Adrenal gland (tissue), 12 donors: ENCODE measurements around the gene ADAM33. TPM values are rescaled to one million over a fixed set of nuclear protein-coding genes. Genes with fewer than 3 reads are reported as not detected.

Experiments
- DNase-seq, 7 donors: peaks; one replicate each; pipeline ENCODE4 v3.0.0-alpha.2; 2019 to 2020
- H3K27ac ChIP-seq, 5 donors: fragments of 200-600 bp; sonication (generic) in 4 of 5; 1 replicate in 3 of 5; 2 replicates in 2 of 5; pipeline versions ENCODE4 v1.5.1 to v1.8.0; 2016 to 2020; ENCODE audit warnings: mild to moderate bottlenecking in 1 of 5
- H3K27me3 ChIP-seq: fragments of 200-600 bp; 2 replicates; pipeline ENCODE4 v1.8.0; 2021
- H3K36me3 ChIP-seq, 2 donors: fragments of 200-600 bp; replicated peaks in 1 of 2; 1 replicate in 1 of 2; 2 replicates in 1 of 2; pipeline versions ENCODE4 v1.5.1 to v1.8.0; 2018 to 2022
- H3K4me1 ChIP-seq, 2 donors: fragments of 200-600 bp; replicated peaks in 1 of 2; 1 replicate in 1 of 2; 2 replicates in 1 of 2; pipeline versions ENCODE4 v1.5.1 to v1.8.0; 2018 to 2021
- H3K4me3 ChIP-seq, 4 donors: fragments of 200-600 bp; sonication (generic) in 3 of 4; one replicate each; pipeline ENCODE4 v1.5.1; 2016 to 2018
- H3K9me3 ChIP-seq, 3 donors: fragments of 200-600 bp; sonication (generic) in 1 of 3; replicated peaks in 1 of 3; 1 replicate in 2 of 3; 2 replicates in 1 of 3; pipeline versions ENCODE4 v1.5.1 to v1.8.0; 2016 to 2021
- CTCF ChIP-seq, 6 experiments: fragments of 450-650 bp in 4 of 6; fragments of 200-600 bp in 2 of 6; sonication (generic) in 1 of 6; IDR thresholded peaks; 1 replicate in 5 of 6; 2 replicates in 1 of 6; pipeline versions ENCODE4 v1.5.1 to v1.8.0; 2016 to 2021; ENCODE audit warnings: antibody characterized with exemption in 6 of 6, mild to moderate bottlenecking in 2 of 6, moderate library complexity in 1 of 6
- POLR2A ChIP-seq, 2 donors: fragments of 450-650 bp; IDR thresholded peaks; one replicate each; pipeline ENCODE4 v1.6.1; 2017; ENCODE audit warnings: antibody characterized with exemption in 2 of 2, mild to moderate bottlenecking in 2 of 2, moderate library complexity in 1 of 2
- WGBS, 4 donors: extraction: QIAGEN DNeasy Blood & Tissue Kit in 2 of 4; methylation state at CpG; one replicate each; pipeline versions ENCODE4 v1.1.5 to v1.1.7; 2013 to 2017; 5-methylcytosine and 5-hydroxymethylcytosine counted together
- intact Hi-C, 2 donors: fragments of 100-400 bp; cut with DNase I; formaldehyde crosslinking; loops; one replicate each; pipeline versions ENCODE4 v1.14.1 to v1.15.0; 2022 to 2023
- polyA plus RNA-seq, 3 donors: library from polyadenylated mRNA; stranded (reverse); fragments of 200-250 nt in 2 of 3; fragments of 350-450 nt in 1 of 3; fragmentation: Illumina TruSeq in 1 of 3; extraction: RNeasy Lipid Tissue Mini Kit (QIAGEN cat#74804) in 1 of 3; gene quantifications; one replicate each; pipeline ENCODE4 v1.2.3, GENCODE V29; 2013 to 2014
- total RNA-seq, 9 donors: library from RNA; depleted of rRNA in 4 of 9; stranded (reverse); fragments of >200 nt in 4 of 9; fragments of 120-200 nt in 1 of 9; fragmentation: NEBNext Ultra II Directional in 1 of 9; extraction: Animal tissue kit (Norgen Biotek cat#: 25700) in 1 of 9; gene quantifications; one replicate each; pipeline versions ENCODE4 v1.1.0 to v1.2.4, GENCODE V29; 2013 to 2023
- donor health status: healthy with polysubstance abuse.
- donor health status: Bipolar disorder and iron deficiency.
- donor health status: DM: yes; HTN: yes; CAD: no.
- donor health status: DM: no; HTN: no; CAD: no.
- donor health status: DM: no; HTN: no; CAD: no.
- donor health status: DM: yes; HTN: yes; CAD: no.

Gene ADAM33
- total and polyA plus RNA-seq, 12 donors = 0.42 to 65.0 (median 2.0) TPM

GRCh38 chr20:3686867-3687321 is 5.1 kb upstream of the ADAM33 start:
- no peak overlapping the region for H3K4me3 ChIP-seq
- no peaks in the 10 kb centered on the region for H3K9me3 ChIP-seq
- no peaks in the 10 kb centered on the region for H3K36me3 ChIP-seq
- H3K27me3 ChIP-seq = peaks cover 7% of the 10 kb centered on the region
- peaks cover 0 to under 1% of the 10 kb centered on the region in 2 donors for H3K4me1 ChIP-seq
- intact Hi-C loops = no loop called here
- 35 to 52% (median 39%) methylated on average over 9 of the region's 9 CpGs for WGBS, 4 donors
- H3K27ac ChIP-seq = peak overlapping the region in 2 of 5 donors; percentile 45 to 73
- TF ChIP-seq POLR2A (IDR thresholded peaks at IDR 0.05) = no peak
- no peak for TF ChIP-seq CTCF (IDR thresholded peaks at IDR 0.05)
- DNase-seq = peak; percentile 59 to 90 (median 80)

GRCh38 chr20:3686421-3686820 is 4.6 kb upstream of the ADAM33 start:
- intact Hi-C loops = no loop called here
- Histone ChIP-seq H3K4me1 (peaks cover 0 to 5% of the 10 kb centered on the region in 2 donors), H3K27ac (peak overlapping the region in 1 of 5 donors; percentile 73), H3K9me3 (no peaks in the 10 kb centered on the region), H3K27me3 (peaks cover 12% of the 10 kb centered on the region), H3K36me3 (no peaks in the 10 kb centered on the region), H3K4me3 (no peak overlapping the region)
- DNase-seq = no peak
- 65 to 76% (median 70%) methylated on average over 7 of the region's 7 CpGs for WGBS, 4 donors
- TF ChIP-seq POLR2A (IDR thresholded peaks at IDR 0.05) (no peak), CTCF (IDR thresholded peaks at IDR 0.05) (no peak)

- DNase-seq = no peak
- TF ChIP-seq CTCF (IDR thresholded peaks at IDR 0.05) = no peak
- no peak for TF ChIP-seq POLR2A (IDR thresholded peaks at IDR 0.05)
- H3K36me3 ChIP-seq = no peaks in the 10 kb centered on the region
- H3K27me3 ChIP-seq = peaks cover 22% of the 10 kb centered on the region
- intact Hi-C loops = no loop called here
- no peak overlapping the region for H3K27ac ChIP-seq
- H3K4me3 ChIP-seq = no peak overlapping the region
- H3K4me1 ChIP-seq = peaks cover 0 to 7% of the 10 kb centered on the region in 2 donors
- WGBS, 4 donors = 46 to 69% (median 62%) methylated on average over 5 to 7 of the region's 7 CpGs
- no peaks in the 10 kb centered on the region for H3K9me3 ChIP-seq
Observed at GRCh38 chr20:3685341-3685740, 3.5 kb upstream of the ADAM33 start.

- H3K36me3 ChIP-seq = no peaks in the 10 kb centered on the region
- peak overlapping the region in 1 of 5 donors; percentile 71 for H3K27ac ChIP-seq
- H3K9me3 ChIP-seq = no peaks in the 10 kb centered on the region
- H3K27me3 ChIP-seq = peaks cover 24% of the 10 kb centered on the region
- TF ChIP-seq POLR2A (IDR thresholded peaks at IDR 0.05) = no peak
- TF ChIP-seq CTCF (IDR thresholded peaks at IDR 0.05) = no peak
- 18 to 50% (median 29%) methylated on average over 7 to 32 of the region's 32 CpGs for WGBS, 4 donors
- no peak for DNase-seq
- intact Hi-C loops = no loop called here
- H3K4me1 ChIP-seq = peaks cover 0 to 7% of the 10 kb centered on the region in 2 donors
- peak overlapping the region in 2 of 4 donors; percentile 14 to 48 for H3K4me3 ChIP-seq
Observed at GRCh38 chr20:3681352-3681930, 369 bp downstream of the ADAM33 start.
